HepG2 (cell line): ENCODE measurements around the gene RNF213. TPM values are rescaled to one million over a fixed set of nuclear protein-coding genes. Genes with fewer than 3 reads are reported as not detected.
A peak's percentile ranks its signal among the peaks of the same experiment; 100 is the strongest.

Experiments
- CENPT ChIP-seq: sonication (generic); formaldehyde crosslinking; IDR thresholded peaks from 2 replicates; pipeline ENCODE4 v1.8.0; 2022; ENCODE audit warnings: low read depth, mild to moderate bottlenecking, moderate library complexity, missing genetic modification reagents
- DNMT3B ChIP-seq: conservative IDR thresholded peaks from 2 replicates; pipeline ENCODE4 v1.6.1; 2016; ENCODE audit warnings: missing biosample characterization, control low read depth
- ETS1 ChIP-seq: sonication (generic); formaldehyde crosslinking; IDR thresholded peaks from 2 replicates; pipeline ENCODE4 v1.4.0; 2020; ENCODE audit warnings: missing genetic modification reagents
- FOXP1 ChIP-seq, 2 experiments: fragments of 450-650 bp in 1 of 2; IDR thresholded peaks; 2 replicates each; pipeline ENCODE4 v1.6.1; 2017 to 2018; ENCODE audit warnings: antibody characterized with exemption in 1 of 2
- GMEB2 ChIP-seq: IDR thresholded peaks from 2 replicates; pipeline ENCODE4 v1.6.1; 2016; ENCODE audit warnings: missing biosample characterization, missing genetic modification reagents, low read depth
- MAF1 ChIP-seq: sonication (generic); formaldehyde crosslinking; IDR thresholded peaks from 2 replicates; pipeline ENCODE4 v1.5.0; 2020; ENCODE audit warnings: missing genetic modification reagents, borderline replicate concordance
- PITX1 ChIP-seq: sonication (generic); formaldehyde crosslinking; IDR thresholded peaks from 2 replicates; pipeline ENCODE4 v1.5.1; 2020; ENCODE audit warnings: mild to moderate bottlenecking, missing genetic modification reagents
- PLSCR1 ChIP-seq: sonication (generic); formaldehyde crosslinking; IDR thresholded peaks from 2 replicates; pipeline ENCODE4 v1.5.0; 2020; ENCODE audit warnings: missing genetic modification reagents, mild to moderate bottlenecking, borderline replicate concordance
- RNF219 ChIP-seq: sonication (generic); formaldehyde crosslinking; IDR thresholded peaks from 2 replicates; pipeline ENCODE4 v1.5.0; 2020; ENCODE audit warnings: mild to moderate bottlenecking, missing genetic modification reagents
- SMYD3 ChIP-seq: sonication (generic); formaldehyde crosslinking; IDR thresholded peaks from 2 replicates; pipeline ENCODE4 v1.8.1; 2023; ENCODE audit warnings: mild to moderate bottlenecking, missing genetic modification reagents
- SOX13 ChIP-seq, 3 experiments: fragments of 450-650 bp in 1 of 3; sonication (generic) in 1 of 3; formaldehyde crosslinking in 1 of 3; IDR thresholded peaks in 2 of 3; conservative IDR thresholded peaks in 1 of 3; 2 replicates each; pipeline versions ENCODE4 v1.5.0 to v1.6.1; 2016 to 2020; ENCODE audit warnings: antibody characterized with exemption in 1 of 3, mild to moderate bottlenecking in 1 of 3, missing compliant biosample characterization in 1 of 3, missing genetic modification reagents in 1 of 3, moderate library complexity in 1 of 3
- ZBTB26 ChIP-seq: IDR thresholded peaks from 2 replicates; pipeline ENCODE4 v1.6.1; 2016; ENCODE audit warnings: missing compliant biosample characterization, missing genetic modification reagents, borderline replicate concordance
- ZNF142 ChIP-seq: sonication (generic); formaldehyde crosslinking; IDR thresholded peaks from 2 replicates; pipeline ENCODE4 v1.4.0; 2020; ENCODE audit warnings: missing genetic modification reagents
- ZNF251 ChIP-seq: sonication (generic); formaldehyde crosslinking; IDR thresholded peaks from 2 replicates; pipeline ENCODE4 v1.9.0; 2021; ENCODE audit warnings: mild to moderate bottlenecking, missing genetic modification reagents
- ZNF253 ChIP-seq: sonication (generic); formaldehyde crosslinking; IDR thresholded peaks from 2 replicates; pipeline ENCODE4 v1.8.0; 2022; ENCODE audit warnings: mild to moderate bottlenecking, missing genetic modification reagents, borderline replicate concordance
- ZSCAN12 ChIP-seq: sonication (generic); formaldehyde crosslinking; IDR thresholded peaks from 2 replicates; pipeline ENCODE4 v1.9.0; 2021; ENCODE audit warnings: mild to moderate bottlenecking, missing genetic modification reagents
- polyA plus RNA-seq, 8 experiments: library from polyadenylated mRNA; depleted of rRNA in 3 of 8; stranded (reverse) in 7 of 8; unstranded in 1 of 8; fragments of >200 nt; fragmentation: Illumina TruSeq in 4 of 8; extraction: Trizol in 4 of 8; gene quantifications; 2 replicates each; pipeline versions ENCODE4 v1.2.1 to v1.2.3, GENCODE V29; 2011 to 2016; ENCODE audit warnings: low read depth in 4 of 8, missing spikeins in 1 of 8, mixed read lengths in 1 of 8; ENCODE audit not compliant: insufficient read depth in 1 of 8
- total RNA-seq, 5 experiments: library from RNA; depleted of rRNA; stranded (reverse); fragments of >200 nt; fragmentation: Illumina TruSeq; extraction: Trizol; gene quantifications; 2 replicates each; pipeline ENCODE4 v1.2.3, GENCODE V29; 2016; ENCODE audit warnings: low read depth in 1 of 5

Gene RNF213
- total and polyA plus RNA-seq, 2 of the 13 experiments (the other 11 are each of a cell fraction or from before 2014, with no cell fraction given), result 38.6 to 38.7 TPM

- no peak for TF ChIP-seq SOX13 (IDR thresholded peaks at IDR 0.05)
- TF ChIP-seq SOX13 (CRISPR knock-in tag; conservative IDR thresholded peaks at IDR 0.05 in 1 of 2, IDR thresholded peaks at IDR 0.05 in 1 of 2), result no peak
- no peak for TF ChIP-seq ZBTB26
- TF ChIP-seq RNF219 (CRISPR knock-in tag), result peak; percentile 68; the same call in 1 of the 2 replicates
- no peak for TF ChIP-seq SMYD3 (CRISPR knock-in tag)
- TF ChIP-seq ETS1 (CRISPR knock-in tag), result no peak
- TF ChIP-seq ZNF253 (CRISPR knock-in tag), result no peak
- TF ChIP-seq CENPT (CRISPR knock-in tag), result 0 out of 2 replicates have a peak, but pooled peaks have one; percentile 59
- TF ChIP-seq DNMT3B (CRISPR knock-in tag), result no peak
- TF ChIP-seq ZNF142 (CRISPR knock-in tag), result 0 out of 2 replicates have a peak, but pooled peaks have one; percentile 25
- TF ChIP-seq GMEB2 (CRISPR knock-in tag), result no peak
- no peak for TF ChIP-seq FOXP1 (IDR thresholded peaks at IDR 0.05)
- TF ChIP-seq FOXP1 (CRISPR knock-in tag; IDR thresholded peaks at IDR 0.05), result no peak
- TF ChIP-seq PITX1 (CRISPR knock-in tag), result no peak; the same call in 1 of the 2 replicates
- TF ChIP-seq PLSCR1 (CRISPR knock-in tag), result no peak
- TF ChIP-seq ZSCAN12, result no peak
- TF ChIP-seq MAF1 (CRISPR knock-in tag), result no peak
- TF ChIP-seq ZNF251 (CRISPR knock-in tag), result no peak
Observed at GRCh38 chr17:80414508-80414802, 153.8 kb downstream of the RNF213 start (continued).
